Urinary bladder (tissue), 4 donors: ENCODE results near the gene KIF16B. TPM values are rescaled to one million over a fixed set of nuclear protein-coding genes. Genes with fewer than 3 reads are reported as not detected.

ENCODE experiments used
- DNase-seq: peaks from one replicate; pipeline ENCODE4 v3.0.0-alpha.2; 2015; ENCODE audit errors: extremely low spot score
- H3K27ac ChIP-seq: one replicate; pipeline ENCODE4 v1.5.1; 2013; ENCODE audit warnings: low read depth, mild to moderate bottlenecking, moderate library complexity
- H3K36me3 ChIP-seq: one replicate; pipeline ENCODE4 v1.6.1; 2013; ENCODE audit warnings: mild to moderate bottlenecking, moderate library complexity; ENCODE audit not compliant: insufficient read depth
- H3K4me1 ChIP-seq: one replicate; pipeline ENCODE4 v1.6.1; 2013; ENCODE audit warnings: mild to moderate bottlenecking, moderate library complexity; ENCODE audit not compliant: insufficient read depth
- H3K4me3 ChIP-seq: one replicate; pipeline ENCODE4 v1.5.1; 2013; ENCODE audit warnings: low read depth, low read length
- WGBS: extraction: QIAGEN DNeasy Blood & Tissue Kit; methylation state at CpG from one replicate; pipeline ENCODE4 v1.1.7; 2013; 5-methylcytosine and 5-hydroxymethylcytosine counted together
- polyA plus RNA-seq: library from polyadenylated mRNA; stranded (reverse); fragments of 200-250 nt; gene quantifications from one replicate; pipeline ENCODE4 v1.2.3, GENCODE V29; 2013
- total RNA-seq: library from RNA; depleted of rRNA; stranded (reverse); fragments of >200 nt; gene quantifications from one replicate; pipeline ENCODE4 v1.2.3, GENCODE V29; 2014
- donor health status: healthy with polysubstance abuse.
- donor health status: healthy.

The KIF16B gene
- total and polyA plus RNA-seq, 2 donors: 9.8 to 23.6 TPM

DNA sequence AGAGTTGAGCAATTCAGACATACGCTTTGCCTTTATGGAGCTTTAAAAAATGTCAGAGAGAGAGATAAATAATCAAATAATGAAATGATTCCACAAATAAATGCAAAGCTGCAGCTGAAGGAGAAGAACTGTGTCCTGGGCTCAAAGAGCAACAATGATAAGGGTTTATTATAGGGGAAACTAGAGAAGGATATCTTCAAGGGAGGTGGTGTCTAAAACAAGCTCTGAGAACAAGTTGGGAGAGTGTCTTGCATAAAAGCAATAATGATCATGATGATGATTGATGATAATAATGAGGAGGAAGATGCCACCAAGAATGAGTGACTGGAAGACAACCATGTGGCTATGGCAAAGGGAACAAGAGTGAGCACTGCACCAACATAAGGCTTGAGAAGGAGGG lies 164.3 kb downstream of the KIF16B start:
- H3K4me3 ChIP-seq: no peak overlapping the region
- no peak overlapping the region for H3K27ac ChIP-seq
- H3K4me1 ChIP-seq: no peaks in the 10 kb centered on the region
- 89% methylated on average over 1 of the region's 1 CpG for WGBS
- DNase-seq: no peak
- peaks cover 4% of the 10 kb centered on the region for H3K36me3 ChIP-seq

- H3K27ac ChIP-seq: no peak overlapping the region
- DNase-seq: no peak
- peaks cover 4% of the 10 kb centered on the region for H3K36me3 ChIP-seq
- no peaks in the 10 kb centered on the region for H3K4me1 ChIP-seq
- 93% methylated on average over 5 of the region's 5 CpGs for WGBS
- H3K4me3 ChIP-seq: no peak overlapping the region
Observed at GRCh38 chr20:16407251-16408067, 165.8 kb downstream of the KIF16B start.

- Histone ChIP-seq H3K4me1 (no peaks in the 10 kb centered on the region), H3K27ac (no peak overlapping the region), H3K36me3 (peaks cover 4% of the 10 kb centered on the region), H3K4me3 (no peak overlapping the region)
- no peak for DNase-seq
- 72% methylated on average over 6 of the region's 6 CpGs for WGBS
Observed at GRCh38 chr20:16405254-16405653, 168.0 kb downstream of the KIF16B start.

GRCh38 chr20:16404640-16405039 lies 168.6 kb downstream of the KIF16B start:
- Histone ChIP-seq H3K4me1 (no peaks in the 10 kb centered on the region), H3K36me3 (peaks cover 4% of the 10 kb centered on the region), H3K4me3 (no peak overlapping the region), H3K27ac (no peak overlapping the region)
- no peak for DNase-seq
- 80% methylated on average over 9 of the region's 9 CpGs for WGBS

- peaks cover 4% of the 10 kb centered on the region for H3K36me3 ChIP-seq
- WGBS: 76% methylated on average over 5 of the region's 5 CpGs
- no peak for DNase-seq
- H3K4me3 ChIP-seq: no peak overlapping the region
- H3K4me1 ChIP-seq: no peaks in the 10 kb centered on the region
- H3K27ac ChIP-seq: no peak overlapping the region
Observed at GRCh38 chr20:16404171-16404570, 169.1 kb downstream of the KIF16B start.

GRCh38 chr20:16400234-16400633 lies 173.0 kb downstream of the KIF16B start:
- Histone ChIP-seq H3K4me1 (no peaks in the 10 kb centered on the region), H3K36me3 (peaks cover 2% of the 10 kb centered on the region), H3K4me3 (no peak overlapping the region), H3K27ac (no peak overlapping the region)
- DNase-seq: no peak

GRCh38 chr20:16399801-16400200 lies 173.4 kb downstream of the KIF16B start:
- no peaks in the 10 kb centered on the region for H3K4me1 ChIP-seq
- H3K4me3 ChIP-seq: no peak overlapping the region
- DNase-seq: no peak
- H3K36me3 ChIP-seq: peaks cover 2% of the 10 kb centered on the region
- H3K27ac ChIP-seq: no peak overlapping the region

GRCh38 chr20:16397086-16397485 lies 176.2 kb downstream of the KIF16B start:
- H3K27ac ChIP-seq: no peak overlapping the region
- H3K4me3 ChIP-seq: no peak overlapping the region
- no peak for DNase-seq
- no peaks in the 10 kb centered on the region for H3K4me1 ChIP-seq
- WGBS: 14% methylated on average over 4 of the region's 4 CpGs
- no peaks in the 10 kb centered on the region for H3K36me3 ChIP-seq

DNA sequence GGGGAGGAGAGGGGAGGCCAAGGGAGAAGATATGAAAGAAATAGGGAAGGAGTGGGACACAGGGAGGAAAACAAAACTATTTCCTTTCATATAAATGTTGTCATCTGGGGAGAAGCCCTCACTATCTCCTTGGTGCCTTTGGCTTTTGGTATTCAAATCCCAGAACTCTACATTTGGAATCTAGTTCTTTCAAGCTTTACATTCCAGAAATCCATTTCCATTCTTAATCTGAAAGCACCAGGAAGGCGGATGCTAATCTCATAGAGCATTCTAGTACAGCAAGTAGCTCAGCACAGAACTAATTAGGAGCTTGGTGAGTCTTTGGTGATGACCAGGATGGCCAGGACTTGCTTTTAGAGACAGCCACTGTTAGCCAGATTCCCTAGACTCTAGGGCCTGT lies 177.9 kb downstream of the KIF16B start:
- WGBS: 96% methylated on average over 1 of the region's 1 CpG
- no peak overlapping the region for H3K4me3 ChIP-seq
- no peaks in the 10 kb centered on the region for H3K36me3 ChIP-seq
- H3K4me1 ChIP-seq: no peaks in the 10 kb centered on the region
- DNase-seq: no peak
- H3K27ac ChIP-seq: no peak overlapping the region

DNA sequence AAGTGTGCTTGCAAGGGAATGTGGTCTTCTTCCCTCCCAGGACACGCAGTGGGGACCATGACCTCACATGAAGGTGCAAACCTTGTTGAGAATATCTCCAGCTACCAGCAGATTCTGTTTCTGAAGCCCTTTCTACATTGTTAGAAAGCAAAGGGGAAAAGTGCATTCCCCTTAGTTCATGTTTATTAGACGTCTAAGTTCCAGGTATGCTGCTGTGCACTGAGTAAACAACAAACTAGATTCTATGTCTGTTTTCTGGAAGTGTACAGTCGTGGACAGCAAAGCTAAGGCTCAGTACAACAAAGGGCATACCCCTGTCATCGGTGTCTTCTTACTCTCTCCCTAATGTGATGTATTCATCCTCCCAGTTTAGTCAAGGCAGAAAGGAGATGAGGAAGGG lies 178.5 kb downstream of the KIF16B start:
- Histone ChIP-seq H3K4me1 (no peaks in the 10 kb centered on the region), H3K36me3 (no peaks in the 10 kb centered on the region), H3K4me3 (no peak overlapping the region), H3K27ac (no peak overlapping the region)
- no peak for DNase-seq
- 75% methylated on average over 4 of the region's 4 CpGs for WGBS

GRCh38 chr20:16393836-16394235 lies 179.4 kb downstream of the KIF16B start:
- WGBS: 96% methylated on average over 3 of the region's 3 CpGs
- H3K27ac ChIP-seq: no peak overlapping the region
- no peak overlapping the region for H3K4me3 ChIP-seq
- no peak for DNase-seq
- H3K4me1 ChIP-seq: no peaks in the 10 kb centered on the region
- no peaks in the 10 kb centered on the region for H3K36me3 ChIP-seq

- Histone ChIP-seq H3K27ac (no peak overlapping the region), H3K4me3 (no peak overlapping the region), H3K36me3 (no peaks in the 10 kb centered on the region), H3K4me1 (no peaks in the 10 kb centered on the region)
- no peak for DNase-seq
- WGBS: 71% methylated on average over 2 of the region's 2 CpGs
Observed at GRCh38 chr20:16393297-16393696, 180.0 kb downstream of the KIF16B start.

DNA sequence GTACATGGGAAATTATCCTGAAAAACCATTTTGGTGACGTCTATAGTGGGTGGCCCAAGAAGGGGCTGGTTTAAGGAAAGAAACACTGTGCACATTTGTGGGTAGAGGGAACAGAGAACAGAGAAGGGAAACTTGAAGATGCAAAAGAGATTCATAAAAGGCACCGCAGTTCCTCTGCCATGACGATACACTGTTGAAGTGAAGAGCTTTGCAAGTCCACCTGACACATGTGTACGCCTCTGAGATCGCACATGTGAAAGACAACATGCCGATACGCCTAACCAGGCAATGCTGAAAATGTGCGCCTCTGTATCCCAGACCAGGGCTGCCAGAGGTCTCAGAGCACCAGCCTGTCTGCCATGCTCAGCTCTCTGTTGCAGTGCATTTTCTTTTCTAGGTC lies 180.9 kb downstream of the KIF16B start:
- DNase-seq: no peak
- Histone ChIP-seq H3K4me1 (no peaks in the 10 kb centered on the region), H3K4me3 (no peak overlapping the region), H3K27ac (no peak overlapping the region), H3K36me3 (no peaks in the 10 kb centered on the region)
- WGBS: 98% methylated on average over 8 of the region's 8 CpGs

DNA sequence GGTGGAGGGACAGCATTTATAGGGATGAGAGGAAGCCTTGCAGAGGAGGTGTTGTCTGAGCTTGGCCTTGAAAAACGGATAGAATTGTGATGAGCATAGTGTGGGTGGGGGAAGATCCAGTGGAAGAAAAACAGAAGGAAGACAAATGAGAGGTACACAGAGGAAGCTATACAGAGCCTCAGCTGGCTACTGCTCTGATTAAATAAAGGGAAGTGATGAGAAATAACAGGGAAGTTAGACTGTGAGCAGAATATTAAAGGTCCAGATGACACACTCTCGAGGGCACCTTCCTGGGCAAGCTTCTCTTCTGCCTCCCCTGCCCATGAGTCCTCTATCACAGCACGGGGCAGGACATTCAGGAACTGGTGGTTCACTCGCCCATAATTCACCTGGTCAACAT lies 182.3 kb downstream of the KIF16B start:
- H3K4me3 ChIP-seq: no peak overlapping the region
- DNase-seq: no peak
- 86% methylated on average over 4 of the region's 4 CpGs for WGBS
- no peak overlapping the region for H3K27ac ChIP-seq
- H3K4me1 ChIP-seq: no peaks in the 10 kb centered on the region
- H3K36me3 ChIP-seq: no peaks in the 10 kb centered on the region

GRCh38 chr20:16388731-16389130 lies 184.5 kb downstream of the KIF16B start:
- no peak for DNase-seq
- 96% methylated on average over 6 of the region's 6 CpGs for WGBS
- Histone ChIP-seq H3K4me3 (no peak overlapping the region), H3K27ac (no peak overlapping the region), H3K36me3 (no peaks in the 10 kb centered on the region), H3K4me1 (no peaks in the 10 kb centered on the region)
